AG08395 (cell line): ENCODE measurements around the gene HLA-DRA.
"Not testable (repeated sequence)": the region's sequence is repeated elsewhere in the genome, so short reads cannot be mapped to it uniquely, and the experiment has no call there.

Source experiments
- DNase-seq: peaks from one replicate; pipeline ENCODE4 v3.0.0; 2012; ENCODE audit warnings: mixed read lengths, low spot score

HLA-DRA gene

GRCh38 chr6:32431142-32431541, 8.5 kb upstream of the HLA-DRA start:
- DNase-seq, result no peak

- DNase-seq, result no peak
These were observed 7.6 kb upstream of the HLA-DRA start for GRCh38 chr6:32432050-32432450.

GRCh38 chr6:32433950-32434349, 5.7 kb upstream of the HLA-DRA start:
- not testable (repeated sequence) for DNase-seq

- DNase-seq, result no peak
These were observed 3.5 kb upstream of the HLA-DRA start for GRCh38 chr6:32436186-32436585.

GRCh38 chr6:32436995-32437836, 2.5 kb upstream of the HLA-DRA start:
- DNase-seq, result no peak

- no peak for DNase-seq
These were observed 548 bp upstream of the HLA-DRA start for GRCh38 chr6:32439139-32439538.

GRCh38 chr6:32442243-32442667, 2.6 kb downstream of the HLA-DRA start:
- DNase-seq, result no peak

GRCh38 chr6:32442977-32443552, 3.4 kb downstream of the HLA-DRA start:
- no peak for DNase-seq

- DNase-seq, result no peak
These were observed 4.7 kb downstream of the HLA-DRA start for GRCh38 chr6:32444433-32444832.

- no peak for DNase-seq
These were observed 5.7 kb downstream of the HLA-DRA start for GRCh38 chr6:32445321-32445854.

GRCh38 chr6:32447932-32448331, 8.2 kb downstream of the HLA-DRA start:
- DNase-seq, result no peak

- no peak for DNase-seq
These were observed 9.5 kb downstream of the HLA-DRA start for GRCh38 chr6:32449088-32449736.

- no peak for DNase-seq
These were observed 17.4 kb downstream of the HLA-DRA start for GRCh38 chr6:32457054-32457453.

- no peak for DNase-seq
These were observed 20.2 kb downstream of the HLA-DRA start for GRCh38 chr6:32459781-32460424.

- DNase-seq, result no peak
These were observed 20.8 kb downstream of the HLA-DRA start for GRCh38 chr6:32460528-32460927.

- no peak for DNase-seq
These were observed 21.8 kb downstream of the HLA-DRA start for GRCh38 chr6:32461493-32461892.

GRCh38 chr6:32462609-32463008, 22.9 kb downstream of the HLA-DRA start:
- no peak for DNase-seq

- not testable (repeated sequence) for DNase-seq
These were observed 28.2 kb downstream of the HLA-DRA start for GRCh38 chr6:32467743-32468503.

- no peak for DNase-seq
These were observed 33.2 kb downstream of the HLA-DRA start for GRCh38 chr6:32472781-32473375.

GRCh38 chr6:32473376-32474348, 34.0 kb downstream of the HLA-DRA start:
- not testable (repeated sequence) for DNase-seq
